Measurements from ENCODE around the gene JPH4.

Gene JPH4

DNA sequence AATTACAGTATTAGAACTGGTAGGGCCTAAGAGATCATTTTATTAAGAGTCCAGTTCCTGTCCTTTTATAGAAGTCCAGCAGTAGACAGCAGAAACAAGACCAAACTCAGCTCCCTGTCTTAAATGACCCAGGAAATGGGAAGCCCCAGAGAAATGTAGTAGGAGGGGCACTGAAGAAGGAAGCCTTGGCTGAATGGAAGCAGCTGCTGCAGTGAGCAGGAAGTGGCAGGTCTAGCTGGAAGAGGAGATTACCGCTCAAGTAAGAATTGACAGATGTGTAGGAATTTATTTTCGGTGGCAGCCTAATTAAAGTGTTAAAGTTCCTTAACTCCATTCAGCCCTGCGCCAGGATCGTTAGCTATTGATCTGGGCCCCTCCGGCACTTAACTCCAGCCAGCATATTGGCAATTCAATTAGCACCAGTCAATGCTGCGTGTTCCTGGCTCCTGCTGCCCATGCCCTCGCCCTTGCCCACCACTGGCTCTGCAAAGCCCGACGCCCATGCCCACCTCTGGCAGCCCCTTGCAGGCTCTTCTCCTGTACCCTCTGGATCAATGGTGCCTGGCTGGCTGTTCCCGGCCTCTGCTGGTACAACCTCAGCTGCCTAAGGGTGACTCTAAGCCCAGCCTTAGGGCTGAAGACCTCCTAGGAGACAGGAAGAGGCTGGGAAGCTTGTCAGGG lies 48.1 kb downstream of the JPH4 start:
- Histone ChIP-seq H3K9ac (ENCODE audit: low read length) (no peak overlapping the region), H3K27me3 (replicated peaks; ENCODE audit: control insufficient read depth, insufficient read depth, low read length) (no peaks in the 10 kb centered on the region)

GRCh38 chr14:23529016-23529415 lies 49.6 kb downstream of the JPH4 start:
- H3K36me3 ChIP-seq (ENCODE audit: control insufficient read depth, insufficient read depth, low read length, severe bottlenecking) = no peaks in the 10 kb centered on the region
- DNase-seq (ENCODE audit: low read depth) = no peak
- peaks cover 5% of the 10 kb centered on the region for H3K4me1 ChIP-seq (ENCODE audit: control insufficient read depth, insufficient read depth, low read length)
- H3K4me3 ChIP-seq (ENCODE audit: low read length) = no peak overlapping the region
- no peaks in the 10 kb centered on the region for H3K27me3 ChIP-seq (replicated peaks; ENCODE audit: control insufficient read depth, insufficient read depth, low read length)
- no peak overlapping the region for H3K9ac ChIP-seq (ENCODE audit: low read length)
- H3K9me3 ChIP-seq (ENCODE audit: control insufficient read depth, low read length) = no peaks in the 10 kb centered on the region

More for the DNA sequence above, 48.1 kb downstream of the JPH4 start:
- DNase-seq (ENCODE audit: low read depth) = no peak
- peaks cover 5% of the 10 kb centered on the region for H3K4me1 ChIP-seq (ENCODE audit: control insufficient read depth, insufficient read depth, low read length)
- H3K4me3 ChIP-seq (ENCODE audit: low read length) = no peak overlapping the region
- no peaks in the 10 kb centered on the region for H3K9me3 ChIP-seq (ENCODE audit: control insufficient read depth, low read length)
- no peaks in the 10 kb centered on the region for H3K36me3 ChIP-seq (ENCODE audit: control insufficient read depth, insufficient read depth, low read length, severe bottlenecking)

DNA sequence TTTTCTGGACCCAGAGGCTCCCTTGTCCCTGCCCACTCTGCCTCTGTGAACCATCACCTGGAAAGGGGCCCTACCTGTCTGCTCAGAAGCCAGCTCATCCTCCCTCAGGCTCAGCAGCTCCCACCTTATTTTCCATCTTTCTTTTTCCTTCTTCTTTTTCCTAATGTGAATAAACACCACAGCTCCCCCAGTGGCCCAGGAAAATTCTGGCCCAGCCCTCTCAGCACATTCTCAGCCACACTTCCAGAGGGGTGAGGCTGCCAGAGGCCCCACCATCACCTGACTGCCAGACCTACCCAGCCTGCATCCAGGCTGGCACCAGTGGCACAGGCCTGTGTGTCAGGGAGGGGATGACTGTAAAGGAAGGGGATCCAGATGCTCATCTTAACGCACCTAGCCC lies 50.0 kb downstream of the JPH4 start:
- H3K9me3 ChIP-seq (ENCODE audit: control insufficient read depth, low read length) = no peaks in the 10 kb centered on the region
- no peak overlapping the region for H3K9ac ChIP-seq (ENCODE audit: low read length)
- H3K4me3 ChIP-seq (ENCODE audit: low read length) = no peak overlapping the region
- DNase-seq (ENCODE audit: low read depth) = no peak
- H3K27me3 ChIP-seq (replicated peaks; ENCODE audit: control insufficient read depth, insufficient read depth, low read length) = no peaks in the 10 kb centered on the region
- H3K36me3 ChIP-seq (ENCODE audit: control insufficient read depth, insufficient read depth, low read length, severe bottlenecking) = no peaks in the 10 kb centered on the region
- H3K4me1 ChIP-seq (ENCODE audit: control insufficient read depth, insufficient read depth, low read length) = peaks cover 5% of the 10 kb centered on the region

- no peaks in the 10 kb centered on the region for H3K27me3 ChIP-seq (replicated peaks; ENCODE audit: control insufficient read depth, insufficient read depth, low read length)
- no peak overlapping the region for H3K9ac ChIP-seq (ENCODE audit: low read length)
- no peaks in the 10 kb centered on the region for H3K9me3 ChIP-seq (ENCODE audit: control insufficient read depth, low read length)
- no peak overlapping the region for H3K4me3 ChIP-seq (ENCODE audit: low read length)
- peaks cover 5% of the 10 kb centered on the region for H3K4me1 ChIP-seq (ENCODE audit: control insufficient read depth, insufficient read depth, low read length)
- no peaks in the 10 kb centered on the region for H3K36me3 ChIP-seq (ENCODE audit: control insufficient read depth, insufficient read depth, low read length, severe bottlenecking)
- no peak for DNase-seq (ENCODE audit: low read depth)
Observed at GRCh38 chr14:23525611-23526010, 53.0 kb downstream of the JPH4 start.

DNA sequence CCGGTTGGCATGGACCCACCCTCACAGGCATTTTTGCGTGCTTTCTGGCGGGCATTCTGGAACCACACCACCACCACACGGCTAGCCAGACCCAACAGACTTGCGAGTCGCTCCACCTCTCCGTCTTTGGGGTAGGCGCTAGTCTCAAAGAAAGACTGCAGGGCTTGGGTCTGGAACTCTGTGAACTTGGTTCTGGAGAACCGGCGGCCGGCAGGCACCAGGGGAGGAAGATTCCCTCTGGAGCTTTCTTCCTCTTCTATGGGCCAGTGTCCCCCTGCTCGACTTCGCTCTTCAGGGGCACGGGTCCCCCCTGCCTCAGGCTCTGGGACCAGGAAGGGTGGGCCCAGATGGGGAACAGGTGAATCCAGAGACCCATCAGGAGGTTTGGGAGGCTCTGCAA lies 53.6 kb downstream of the JPH4 start:
- Histone ChIP-seq H3K4me3 (ENCODE audit: low read length) (no peak overlapping the region), H3K9ac (ENCODE audit: low read length) (no peak overlapping the region), H3K27me3 (replicated peaks; ENCODE audit: control insufficient read depth, insufficient read depth, low read length) (no peaks in the 10 kb centered on the region), H3K4me1 (ENCODE audit: control insufficient read depth, insufficient read depth, low read length) (peaks cover 5% of the 10 kb centered on the region), H3K36me3 (ENCODE audit: control insufficient read depth, insufficient read depth, low read length, severe bottlenecking) (no peaks in the 10 kb centered on the region), H3K9me3 (ENCODE audit: control insufficient read depth, low read length) (no peaks in the 10 kb centered on the region)
- no peak for DNase-seq (ENCODE audit: low read depth)

- no peak for DNase-seq (ENCODE audit: low read depth)
- Histone ChIP-seq H3K4me1 (ENCODE audit: control insufficient read depth, insufficient read depth, low read length) (peaks cover 6% of the 10 kb centered on the region), H3K36me3 (ENCODE audit: control insufficient read depth, insufficient read depth, low read length, severe bottlenecking) (no peaks in the 10 kb centered on the region), H3K9ac (ENCODE audit: low read length) (no peak overlapping the region), H3K27me3 (replicated peaks; ENCODE audit: control insufficient read depth, insufficient read depth, low read length) (no peaks in the 10 kb centered on the region), H3K9me3 (ENCODE audit: control insufficient read depth, low read length) (no peaks in the 10 kb centered on the region), H3K4me3 (ENCODE audit: low read length) (no peak overlapping the region)
Observed at GRCh38 chr14:23523229-23524016, 55.2 kb downstream of the JPH4 start.

DNA sequence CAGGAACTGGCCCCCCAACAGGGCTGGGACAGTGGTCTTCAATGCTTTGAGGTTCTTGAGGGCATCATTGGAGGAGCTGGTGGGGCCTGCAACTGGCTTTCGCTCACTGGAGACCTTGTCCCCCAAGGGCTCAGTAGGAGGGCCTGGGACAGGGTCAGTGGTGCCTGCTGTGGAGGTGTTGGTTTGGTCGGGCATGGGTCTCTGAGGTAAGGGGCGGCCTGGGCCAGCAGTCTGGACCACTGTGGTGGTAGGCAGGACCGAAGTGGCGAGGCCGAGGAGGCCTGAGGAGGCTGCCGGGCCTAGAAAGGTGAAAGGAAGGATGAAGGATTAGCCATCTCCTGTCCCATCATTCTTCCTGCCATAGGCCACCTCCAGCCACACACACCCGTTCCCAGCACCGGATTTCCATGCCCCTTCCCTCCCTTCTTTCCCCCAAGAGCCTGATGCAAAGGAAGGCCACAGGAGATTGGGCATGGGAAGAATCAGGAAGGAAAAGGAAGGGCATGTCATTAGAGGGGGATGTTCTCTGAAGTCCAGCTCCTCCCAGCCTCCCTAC lies 55.9 kb downstream of the JPH4 start:
- no peak for DNase-seq (ENCODE audit: low read depth)

GRCh38 chr14:23521785-23522640 lies 56.6 kb downstream of the JPH4 start:
- Histone ChIP-seq H3K4me3 (ENCODE audit: low read length) (no peak overlapping the region), H3K4me1 (ENCODE audit: control insufficient read depth, insufficient read depth, low read length) (peaks cover 13% of the 10 kb centered on the region), H3K9ac (ENCODE audit: low read length) (no peak overlapping the region), H3K27me3 (replicated peaks; ENCODE audit: control insufficient read depth, insufficient read depth, low read length) (no peaks in the 10 kb centered on the region), H3K9me3 (ENCODE audit: control insufficient read depth, low read length) (no peaks in the 10 kb centered on the region), H3K36me3 (ENCODE audit: control insufficient read depth, insufficient read depth, low read length, severe bottlenecking) (no peaks in the 10 kb centered on the region)
- no peak for DNase-seq (ENCODE audit: low read depth)

More for the DNA sequence above, 55.9 kb downstream of the JPH4 start:
- H3K4me3 ChIP-seq (ENCODE audit: low read length) = no peak overlapping the region
- peaks cover 13% of the 10 kb centered on the region for H3K4me1 ChIP-seq (ENCODE audit: control insufficient read depth, insufficient read depth, low read length)
- H3K27me3 ChIP-seq (replicated peaks; ENCODE audit: control insufficient read depth, insufficient read depth, low read length) = no peaks in the 10 kb centered on the region
- no peaks in the 10 kb centered on the region for H3K36me3 ChIP-seq (ENCODE audit: control insufficient read depth, insufficient read depth, low read length, severe bottlenecking)
- no peak overlapping the region for H3K9ac ChIP-seq (ENCODE audit: low read length)
- no peaks in the 10 kb centered on the region for H3K9me3 ChIP-seq (ENCODE audit: control insufficient read depth, low read length)

GRCh38 chr14:23520899-23521533 lies 57.6 kb downstream of the JPH4 start:
- Histone ChIP-seq H3K4me3 (ENCODE audit: low read length) (no peak overlapping the region), H3K9me3 (ENCODE audit: control insufficient read depth, low read length) (no peaks in the 10 kb centered on the region), H3K9ac (ENCODE audit: low read length) (no peak overlapping the region), H3K36me3 (ENCODE audit: control insufficient read depth, insufficient read depth, low read length, severe bottlenecking) (no peaks in the 10 kb centered on the region), H3K4me1 (ENCODE audit: control insufficient read depth, insufficient read depth, low read length) (peaks cover 13% of the 10 kb centered on the region), H3K27me3 (replicated peaks; ENCODE audit: control insufficient read depth, insufficient read depth, low read length) (no peaks in the 10 kb centered on the region)
- DNase-seq (ENCODE audit: low read depth) = no peak

- Histone ChIP-seq H3K9ac (ENCODE audit: low read length) (no peak overlapping the region), H3K4me3 (ENCODE audit: low read length) (no peak overlapping the region), H3K9me3 (ENCODE audit: control insufficient read depth, low read length) (no peaks in the 10 kb centered on the region), H3K36me3 (ENCODE audit: control insufficient read depth, insufficient read depth, low read length, severe bottlenecking) (no peaks in the 10 kb centered on the region), H3K27me3 (replicated peaks; ENCODE audit: control insufficient read depth, insufficient read depth, low read length) (no peaks in the 10 kb centered on the region), H3K4me1 (ENCODE audit: control insufficient read depth, insufficient read depth, low read length) (peaks cover 13% of the 10 kb centered on the region)
- DNase-seq (ENCODE audit: low read depth) = no peak
Observed at GRCh38 chr14:23518709-23519108, 59.9 kb downstream of the JPH4 start.

Data from adipocyte (in vitro differentiated cells).